Keratinocyte (primary cell): ENCODE results near the gene PIGP.

Experiments used
- CTCF ChIP-seq, 3 experiments: IDR thresholded peaks in 1 of 3; conservative IDR thresholded peaks in 1 of 3; optimal IDR thresholded peaks in 1 of 3; 2 replicates in 2 of 3; 3 replicates in 1 of 3; pipeline versions ENCODE3 to v1.5.1; 2011; ENCODE audit warnings: low read length in 3 of 3, mild to moderate bottlenecking in 3 of 3, moderate library complexity in 2 of 3, control low read depth in 1 of 3, inconsistent platforms in 1 of 3; ENCODE audit not compliant: insufficient read depth in 2 of 3; ENCODE audit errors: extremely low read depth in 1 of 3
- EZH2 ChIP-seq: IDR thresholded peaks from one replicate; pipeline ENCODE4 v1.6.1; 2012; ENCODE audit warnings: inconsistent platforms, mild to moderate bottlenecking, low read length, moderate library complexity

- TF ChIP-seq EZH2 = no peak
- no peak for TF ChIP-seq CTCF (optimal IDR thresholded peaks at IDR 0.05 in 1 of 3, IDR thresholded peaks at IDR 0.05 in 1 of 3, conservative IDR thresholded peaks at IDR 0.05 in 1 of 3; ENCODE audit: extremely low read depth in 1 of 3, insufficient read depth in 2 of 3, low read length in 3 of 3)
Observed at GRCh38 chr21:37119421-37120218, 46.7 kb upstream of the PIGP start.
